Measurements from ENCODE around the gene PCDHAC2. TPM values are rescaled to one million over a fixed set of nuclear protein-coding genes. Genes with fewer than 3 reads are reported as not detected.

Gene PCDHAC2
- total and polyA plus RNA-seq, 9 of the 15 experiments (the other 6 are each of a cell fraction or from before 2014, with no cell fraction given): 0.03 TPM; not detected in 8

DNA sequence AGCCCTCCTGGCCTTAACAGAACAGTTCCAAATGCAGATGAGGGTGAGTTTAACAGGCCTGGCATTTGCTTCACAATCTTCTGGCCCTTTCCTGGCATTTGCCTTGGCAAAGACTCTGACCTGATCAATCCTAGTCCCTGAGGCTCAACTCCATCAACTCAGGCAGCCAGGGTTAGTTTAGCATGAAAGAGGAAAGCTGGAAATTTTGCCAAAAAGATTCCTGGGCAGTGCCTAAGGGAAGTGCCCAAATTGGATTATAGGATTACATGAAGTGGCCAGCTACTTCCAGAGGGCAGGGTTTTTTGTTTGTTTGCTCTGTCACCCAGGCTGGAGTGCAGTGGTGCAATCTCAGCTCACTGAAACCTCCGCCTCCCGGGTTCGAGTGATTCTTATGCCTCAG lies 36.8 kb downstream of the PCDHAC2 start:
- no peaks in the 10 kb centered on the region for H3K9me3 ChIP-seq (replicated peaks; ENCODE audit: control insufficient read depth, insufficient read depth, low read depth, low read length)
- POLR2A ChIA-PET: no interaction called here
- H3K4me2 ChIP-seq (ENCODE audit: insufficient read depth, low read length): no peak overlapping the region
- H3K4me1 ChIP-seq (replicated peaks in 1 of 2; ENCODE audit: control insufficient read depth in 2 of 2, insufficient read depth in 2 of 2, low read length in 2 of 2): no peaks in the 10 kb centered on the region; a peak in 1 of 5 replicates
- H3K9me1 ChIP-seq (ENCODE audit: control insufficient read depth, insufficient read depth, low read length): no peaks in the 10 kb centered on the region
- ATAC-seq: no peak
- DNase-seq (ENCODE audit: extremely low read depth in 1 of 4, low spot score in 3 of 4): no peak
- WGBS (ENCODE audit: insufficient coverage, low coverage, missing lambda C conversion rate): 0% methylated on average over 3 of the region's 3 CpGs
- H2AFZ ChIP-seq (ENCODE audit: low read depth, low read length): no peak overlapping the region
- no peaks in the 10 kb centered on the region for H4K20me1 ChIP-seq (replicated peaks; ENCODE audit: control insufficient read depth, insufficient read depth, low read length)
- intact Hi-C loops (cut with micrococcal nuclease) (no loop called here), in situ Hi-C loops (cut with MboI) (no loop called here)
- no TSS peak for BruUV-seq (replicated peaks)
- H3K36me3 ChIP-seq (ENCODE audit: control insufficient read depth, insufficient read depth, low read length): no peaks in the 10 kb centered on the region
- no peaks in the 10 kb centered on the region for H3K79me2 ChIP-seq (ENCODE audit: control insufficient read depth, insufficient read depth, low read length)
- no peak overlapping the region for H3K4me3 ChIP-seq
- no peak for FAIRE-seq
- H3K27ac ChIP-seq (ENCODE audit: extremely low read depth, low read depth, low read length): no peak overlapping the region
- CTCF ChIA-PET (ENCODE audit: low intra/inter-chr PET ratio): no interaction called here
- H3K27me3 ChIP-seq (ENCODE audit: control insufficient read depth in 2 of 2, insufficient read depth in 2 of 2, low read length in 2 of 2): no peaks in the 10 kb centered on the region
- H3K9ac ChIP-seq (ENCODE audit: insufficient read depth in 1 of 2, low read depth in 2 of 2, low read length in 2 of 2): no peak overlapping the region
- TF ChIP-seq CBFB (CRISPR knock-in tag; IDR thresholded peaks at IDR 0.05) (no peak), ARID2 (IDR thresholded peaks at IDR 0.05) (no peak), CREB5 (CRISPR knock-in tag; IDR thresholded peaks at IDR 0.05) (no peak), KLF6 (CRISPR knock-in tag; IDR thresholded peaks at IDR 0.05; ENCODE audit: borderline replicate concordance) (no peak), SREBF1 (IDR thresholded peaks at IDR 0.05; ENCODE audit: borderline replicate concordance, low read depth, low read length) (no peak), CREBBP (IDR thresholded peaks at IDR 0.05; ENCODE audit: low read depth, low read length) (no peak), BRD4 (IDR thresholded peaks at IDR 0.05) (no peak)
- TF ChIP-seq, protein P1, sequence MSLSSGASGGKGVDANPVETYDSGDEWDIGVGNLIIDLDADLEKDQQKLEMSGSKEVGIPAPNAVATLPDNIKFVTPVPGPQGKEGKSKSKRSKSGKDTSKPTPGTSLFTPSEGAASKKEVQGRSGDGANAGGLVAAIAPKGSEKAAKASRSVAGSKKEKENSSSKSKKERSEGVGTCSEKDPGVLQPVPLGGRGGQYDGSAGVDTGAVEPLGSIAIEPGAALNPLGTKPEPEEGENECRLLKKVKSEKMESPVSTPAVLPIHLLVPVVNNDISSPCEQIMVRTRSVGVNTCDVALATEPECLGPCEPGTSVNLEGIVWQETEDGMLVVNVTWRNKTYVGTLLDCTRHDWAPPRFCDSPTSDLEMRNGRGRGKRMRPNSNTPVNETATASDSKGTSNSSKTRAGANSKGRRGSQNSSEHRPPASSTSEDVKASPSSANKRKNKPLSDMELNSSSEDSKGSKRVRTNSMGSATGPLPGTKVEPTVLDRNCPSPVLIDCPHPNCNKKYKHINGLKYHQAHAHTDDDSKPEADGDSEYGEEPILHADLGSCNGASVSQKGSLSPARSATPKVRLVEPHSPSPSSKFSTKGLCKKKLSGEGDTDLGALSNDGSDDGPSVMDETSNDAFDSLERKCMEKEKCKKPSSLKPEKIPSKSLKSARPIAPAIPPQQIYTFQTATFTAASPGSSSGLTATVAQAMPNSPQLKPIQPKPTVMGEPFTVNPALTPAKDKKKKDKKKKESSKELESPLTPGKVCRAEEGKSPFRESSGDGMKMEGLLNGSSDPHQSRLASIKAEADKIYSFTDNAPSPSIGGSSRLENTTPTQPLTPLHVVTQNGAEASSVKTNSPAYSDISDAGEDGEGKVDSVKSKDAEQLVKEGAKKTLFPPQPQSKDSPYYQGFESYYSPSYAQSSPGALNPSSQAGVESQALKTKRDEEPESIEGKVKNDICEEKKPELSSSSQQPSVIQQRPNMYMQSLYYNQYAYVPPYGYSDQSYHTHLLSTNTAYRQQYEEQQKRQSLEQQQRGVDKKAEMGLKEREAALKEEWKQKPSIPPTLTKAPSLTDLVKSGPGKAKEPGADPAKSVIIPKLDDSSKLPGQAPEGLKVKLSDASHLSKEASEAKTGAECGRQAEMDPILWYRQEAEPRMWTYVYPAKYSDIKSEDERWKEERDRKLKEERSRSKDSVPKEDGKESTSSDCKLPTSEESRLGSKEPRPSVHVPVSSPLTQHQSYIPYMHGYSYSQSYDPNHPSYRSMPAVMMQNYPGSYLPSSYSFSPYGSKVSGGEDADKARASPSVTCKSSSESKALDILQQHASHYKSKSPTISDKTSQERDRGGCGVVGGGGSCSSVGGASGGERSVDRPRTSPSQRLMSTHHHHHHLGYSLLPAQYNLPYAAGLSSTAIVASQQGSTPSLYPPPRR (CRISPR knock-in tag; IDR thresholded peaks at IDR 0.05; ENCODE audit: borderline replicate concordance): no peak

Data from K562 (cell line).